Smooth muscle cell (in vitro differentiated cells): ENCODE results near the gene ARMS2. TPM values are rescaled to one million over a fixed set of nuclear protein-coding genes. Genes with fewer than 3 reads are reported as not detected.

Experiments used
- DNase-seq: peaks from one replicate; lab custom pipeline; 2025; ENCODE audit not compliant: unreplicated experiment; lab: John Stamatoyannopoulos, UW
- H2AFZ ChIP-seq: fragments of 200-600 bp; sonication (generic); 2 replicates; pipeline ENCODE4 v1.6.0; 2016; ENCODE audit warnings: antibody characterized with exemption, low read depth, mild to moderate bottlenecking
- H3F3A ChIP-seq: fragments of 200-600 bp; sonication (generic); 2 replicates; pipeline ENCODE4 v1.6.0; 2017; ENCODE audit warnings: antibody characterized with exemption, low read depth
- H3K27ac ChIP-seq: fragments of 200-600 bp; sonication (generic); 2 replicates; pipeline ENCODE4 v1.5.1; 2016; ENCODE audit warnings: low read depth, mild to moderate bottlenecking
- H3K27me3 ChIP-seq: fragments of 200-600 bp; sonication (generic); 2 replicates; pipeline ENCODE4 v1.6.1; 2016; ENCODE audit warnings: low read depth, mild to moderate bottlenecking
- H3K36me3 ChIP-seq: fragments of 200-600 bp; sonication (generic); 2 replicates; pipeline ENCODE4 v1.5.1; 2016; ENCODE audit warnings: low read depth
- H3K4me1 ChIP-seq: fragments of 200-600 bp; sonication (generic); 2 replicates; pipeline ENCODE4 v1.5.1; 2016; ENCODE audit warnings: low read depth
- H3K4me2 ChIP-seq: fragments of 200-600 bp; sonication (generic); 2 replicates; pipeline ENCODE4 v1.6.0; 2016; ENCODE audit warnings: mild to moderate bottlenecking
- H3K4me3 ChIP-seq: fragments of 200-600 bp; sonication (generic); 2 replicates; pipeline ENCODE4 v1.5.1; 2016; ENCODE audit warnings: mild to moderate bottlenecking
- H3K79me2 ChIP-seq: fragments of 200-600 bp; sonication (generic); 2 replicates; pipeline ENCODE4 v1.6.0; 2016; ENCODE audit warnings: low read depth, mild to moderate bottlenecking
- H3K9ac ChIP-seq: fragments of 200-600 bp; sonication (generic); 2 replicates; pipeline ENCODE4 v1.6.0; 2016; ENCODE audit warnings: low read depth
- H3K9me3 ChIP-seq: fragments of 200-600 bp; sonication (generic); replicated peaks from 2 replicates; pipeline ENCODE4 v1.5.1; 2016; ENCODE audit warnings: low read depth
- H4K20me1 ChIP-seq: fragments of 200-600 bp; sonication (generic); 2 replicates; pipeline ENCODE4 v1.6.0; 2016; ENCODE audit warnings: low read depth
- CTCF ChIP-seq: fragments of 200-600 bp; sonication (generic); IDR thresholded peaks from 2 replicates; pipeline ENCODE4 v1.5.1; 2017; ENCODE audit warnings: borderline replicate concordance, mild to moderate bottlenecking, antibody characterized with exemption; ENCODE audit not compliant: insufficient read depth, poor library complexity, severe bottlenecking
- WGBS: methylation state at CpG from one replicate; pipeline ENCODE4 v1.1.7; 2016; ENCODE audit warnings: low lambda C conversion rate; 5-methylcytosine and 5-hydroxymethylcytosine counted together
- microRNA-seq: library from miRNA; unstranded; fragments of <30 nt; microRNA quantifications from one replicate; pipeline ENCODE4, GENCODE V29; 2016; ENCODE audit warnings: borderline number of aligned reads
- polyA plus RNA-seq: library from polyadenylated mRNA; unstranded; fragments of >200 nt; fragmentation: Nextera tagmentation; extraction: Ambion mirVana; gene quantifications from 2 replicates; pipeline ENCODE4 v1.2.1, GENCODE V29; 2016
- small RNA-seq: library from RNA; depleted of rRNA; stranded (forward); fragments of <200 nt; gene quantifications from one replicate; pipeline ENCODE3, GENCODE V24; 2014
- total RNA-seq: library from RNA; depleted of rRNA; stranded (reverse); fragments of >200 nt; gene quantifications from 2 replicates; pipeline ENCODE4 v1.2.3, GENCODE V29; 2014

Gene ARMS2
- total and polyA plus RNA-seq, 2 experiments from 2014 or later: not detected

- 94% methylated on average over 15 of the region's 15 CpGs for WGBS
- no peak overlapping the region for H2AFZ ChIP-seq
- no peak for TF ChIP-seq CTCF
Observed at GRCh38 chr10:122505885-122506645, 51.6 kb downstream of the ARMS2 start.

More at GRCh38 chr10:122505885-122506645, 51.6 kb downstream of the ARMS2 start:
- H3K9me3 ChIP-seq: no peaks in the 10 kb centered on the region
- DNase-seq: no peak
- H3K27ac ChIP-seq: no peak overlapping the region
- H3K36me3 ChIP-seq: no peaks in the 10 kb centered on the region
- H3K9ac ChIP-seq: no peak overlapping the region
- H3K4me2 ChIP-seq: no peak overlapping the region
- H3K4me1 ChIP-seq: no peaks in the 10 kb centered on the region
- H4K20me1 ChIP-seq: no peaks in the 10 kb centered on the region
- no peaks in the 10 kb centered on the region for H3F3A ChIP-seq
- H3K79me2 ChIP-seq: no peaks in the 10 kb centered on the region
- H3K4me3 ChIP-seq: no peak overlapping the region
- H3K27me3 ChIP-seq: no peaks in the 10 kb centered on the region

Small RNA genes within 50 kb of the gene (microRNA-seq; reads per million reads assigned to microRNA genes)
- not detected for gene MIR3941

Small RNA genes within 50 kb of the gene (small RNA-seq; reads per million reads assigned to genes)
- 0.13 reads per million for gene MIR3941

Other genes with a start within 250 kb of the ARMS2 start
- not detected in 2 replicates for gene BTBD16, start 183.4 kb upstream of the ARMS2 start, total RNA-seq
- not detected in 2 replicates for gene BTBD16, start 183.4 kb upstream of the ARMS2 start, polyA plus RNA-seq
- gene PLEKHA1, start 79.9 kb upstream of the ARMS2 start, total RNA-seq: 22.7 and 25.6 TPM in 2 replicates
- gene PLEKHA1, start 79.9 kb upstream of the ARMS2 start, polyA plus RNA-seq: 24.6 and 25.3 TPM in 2 replicates
- gene HTRA1, start 6.9 kb downstream of the ARMS2 start, total RNA-seq: 175 and 197 TPM in 2 replicates
- 170 and 257 TPM in 2 replicates for gene HTRA1, start 6.9 kb downstream of the ARMS2 start, polyA plus RNA-seq
- not detected in 2 replicates for gene DMBT1, start 106.1 kb downstream of the ARMS2 start, total RNA-seq
- gene DMBT1, start 106.1 kb downstream of the ARMS2 start, polyA plus RNA-seq: not detected in 2 replicates
- gene C10orf120, start 245.2 kb downstream of the ARMS2 start, total RNA-seq: not detected in 2 replicates
- not detected in 2 replicates for gene C10orf120, start 245.2 kb downstream of the ARMS2 start, polyA plus RNA-seq